GM12878 (cell line): ENCODE measurements around the gene ASB6. TPM values are rescaled to one million over a fixed set of nuclear protein-coding genes. Genes with fewer than 3 reads are reported as not detected.

Experiments
- ATAC-seq: fragments of 200-7000 bp; cut with Tn5 transposase; 3 replicates; pipeline ENCODE4 v1.9.1; 2020; ENCODE audit warnings: mild to moderate bottlenecking, moderate library complexity
- BruUV-seq: library from RNA; stranded (reverse); fragments of 400-500 nt; replicated peaks from 2 replicates; lab custom pipeline; 2021; lab: Mats Ljungman, UMichigan
- CTCF ChIA-PET: fragments of 300-600 bp; sonication (Branson Sonifier 250); formaldehyde crosslinking; extraction: SDS; loops from one replicate; lab custom pipeline; 2021; ENCODE audit warnings: inconsistent platforms; lab: Yijun Ruan, JAX
- POLR2A ChIA-PET: fragments of 350-600 bp; formaldehyde crosslinking; extraction: SDS; loops from one replicate; lab custom pipeline; 2021; ENCODE audit warnings: inconsistent platforms; lab: Charles Lee
- RAD21 ChIA-PET: fragments of 300-600 bp; sonication (Branson Sonifier 250); formaldehyde crosslinking; loops from one replicate; lab custom pipeline; 2023; ENCODE audit warnings: antibody characterized with exemption; ENCODE audit not compliant: unreplicated experiment; lab: Charles Lee
- SMC1A ChIA-PET: fragments of 300-600 bp; sonication (Branson Sonifier 250); formaldehyde crosslinking; loops from one replicate; lab custom pipeline; 2023; ENCODE audit not compliant: unreplicated experiment, uncharacterized antibody; lab: Charles Lee
- DNase-seq: peaks from one replicate; pipeline ENCODE4 v3.0.0-alpha.2; 2011; ENCODE audit warnings: low read depth, low spot score
- FAIRE-seq: peaks from 3 replicates; lab custom pipeline; 2011; peaks lifted over from hg19 to GRCh38; lab: Jason Lieb, UNC
- H2AFZ ChIP-seq: 2 replicates; pipeline ENCODE4 v1.6.0; 2011; ENCODE audit warnings: low read depth, low read length, control low read depth; ENCODE audit not compliant: control insufficient read depth
- H3K27ac ChIP-seq: 2 replicates; pipeline ENCODE4 v1.5.1; 2011; ENCODE audit warnings: control low read depth; ENCODE audit not compliant: control insufficient read depth, insufficient read depth
- H3K27me3 ChIP-seq, 2 experiments: replicated peaks in 1 of 2; 2 replicates each; pipeline versions ENCODE4 v1.6.0 to v1.6.1; 2011; ENCODE audit warnings: low read length in 1 of 2; ENCODE audit not compliant: control insufficient read depth in 2 of 2, insufficient read depth in 2 of 2
- H3K36me3 ChIP-seq, 2 experiments: 2 replicates each; pipeline ENCODE4 v1.5.1; 2011; ENCODE audit warnings: low read length in 1 of 2; ENCODE audit not compliant: control insufficient read depth in 2 of 2, insufficient read depth in 2 of 2
- H3K4me1 ChIP-seq: 2 replicates; pipeline ENCODE4 v1.6.1; 2011; ENCODE audit warnings: mild to moderate bottlenecking, low read length, moderate library complexity, mixed read lengths; ENCODE audit not compliant: control insufficient read depth, insufficient read depth
- H3K4me2 ChIP-seq: 2 replicates; pipeline ENCODE4 v1.6.0; 2011; ENCODE audit warnings: control low read depth; ENCODE audit not compliant: control insufficient read depth, insufficient read depth
- H3K4me3 ChIP-seq: fragments of 200-600 bp; sonication (generic); 2 replicates; pipeline ENCODE4 v1.5.1; 2016
- H3K79me2 ChIP-seq: 2 replicates; pipeline ENCODE4 v1.6.0; 2011; ENCODE audit warnings: low read length; ENCODE audit not compliant: control insufficient read depth, insufficient read depth
- H3K9ac ChIP-seq: 2 replicates; pipeline ENCODE4 v1.8.0; 2011; ENCODE audit warnings: low read length, control low read depth, mixed read lengths; ENCODE audit not compliant: control insufficient read depth, insufficient read depth
- H3K9me3 ChIP-seq: replicated peaks from 3 replicates; pipeline ENCODE4 v1.5.1; 2011; ENCODE audit warnings: mild to moderate bottlenecking, low read length; ENCODE audit not compliant: control insufficient read depth, insufficient read depth
- H4K20me1 ChIP-seq: 2 replicates; pipeline ENCODE4 v1.6.0; 2011; ENCODE audit not compliant: control insufficient read depth, insufficient read depth
- ATF7 ChIP-seq: fragments of 450-650 bp; IDR thresholded peaks from 2 replicates; pipeline ENCODE4 v1.6.1; 2016; ENCODE audit warnings: low read depth, mild to moderate bottlenecking
- DPF2 ChIP-seq: fragments of 450-650 bp; IDR thresholded peaks from 2 replicates; pipeline ENCODE4 v1.6.1; 2017; ENCODE audit warnings: mild to moderate bottlenecking
- EP300 ChIP-seq, 2 experiments: fragments of 150-350 bp in 1 of 2; IDR thresholded peaks; 2 replicates each; pipeline ENCODE4 v1.6.1; 2011 to 2012; ENCODE audit warnings: low read depth in 2 of 2, low read length in 2 of 2, borderline replicate concordance in 1 of 2, improper control_type of control experiment in 1 of 2, inconsistent platforms in 1 of 2; ENCODE audit not compliant: control insufficient read depth in 1 of 2
- ESRRA ChIP-seq: IDR thresholded peaks from 2 replicates; pipeline ENCODE4 v1.6.1; 2012; ENCODE audit warnings: mild to moderate bottlenecking, low read length, improper control_type of control experiment
- GATAD2B ChIP-seq: fragments of 450-650 bp; conservative IDR thresholded peaks from 2 replicates; pipeline ENCODE4 v1.6.1; 2017; ENCODE audit warnings: low read depth, mild to moderate bottlenecking, moderate library complexity
- IKZF1 ChIP-seq: fragments of 450-650 bp; conservative IDR thresholded peaks from 2 replicates; pipeline ENCODE4 v1.6.1; 2017; ENCODE audit warnings: antibody characterized with exemption, mild to moderate bottlenecking
- MEF2A ChIP-seq: IDR thresholded peaks from 2 replicates; pipeline ENCODE4 v1.6.1; 2011; ENCODE audit warnings: low read depth, mild to moderate bottlenecking, low read length, moderate library complexity; ENCODE audit not compliant: insufficient read depth
- MTA3 ChIP-seq: IDR thresholded peaks from 2 replicates; pipeline ENCODE4 v1.6.1; 2012; ENCODE audit warnings: low read length, inconsistent platforms, borderline replicate concordance
- NFYB ChIP-seq: IDR thresholded peaks from 2 replicates; pipeline ENCODE4 v1.6.1; 2011; ENCODE audit warnings: low read depth, mild to moderate bottlenecking, low read length, improper control_type of control experiment, moderate library complexity; ENCODE audit not compliant: insufficient read depth
- NR2C2 ChIP-seq: IDR thresholded peaks from 2 replicates; pipeline ENCODE4 v1.6.1; 2011; ENCODE audit warnings: borderline replicate concordance, low read depth; ENCODE audit not compliant: control insufficient read depth, insufficient read length
- POLR2AphosphoS2 ChIP-seq: IDR thresholded peaks from 2 replicates; pipeline ENCODE4 v1.6.1; 2011; ENCODE audit warnings: low read depth, mild to moderate bottlenecking, low read length, improper control_type of control experiment, moderate library complexity
- RCOR1 ChIP-seq: conservative IDR thresholded peaks from 2 replicates; pipeline ENCODE4 v1.6.1; 2012; ENCODE audit warnings: low read depth, low read length, improper control_type of control experiment
- TARDBP ChIP-seq: IDR thresholded peaks from 2 replicates; pipeline ENCODE4 v1.6.1; 2016; ENCODE audit warnings: borderline replicate concordance
- TBL1XR1 ChIP-seq: IDR thresholded peaks from 2 replicates; pipeline ENCODE4 v1.6.1; 2012; ENCODE audit warnings: low read depth, low read length, improper control_type of control experiment
- ZNF622 ChIP-seq: fragments of 450-650 bp; IDR thresholded peaks from 2 replicates; pipeline ENCODE4 v1.6.1; 2017; ENCODE audit warnings: mild to moderate bottlenecking, inconsistent platforms
- WGBS: methylation state at CpG from one replicate; pipeline ENCODE4 v1.1.6; 2016; ENCODE audit warnings: low lambda C conversion rate; ENCODE audit not compliant: insufficient replicate concordance, insufficient coverage; ENCODE audit errors: missing lambda C conversion rate; 5-methylcytosine and 5-hydroxymethylcytosine counted together
- in situ Hi-C: fragments of 300-500 bp; cut with MboI; formaldehyde crosslinking; loops from 9 replicates; pipeline ENCODE4 v1.14.3; 2018; ENCODE audit warnings: mixed read lengths
- intact Hi-C: fragments of 100-400 bp; cut with micrococcal nuclease; formaldehyde crosslinking; loops from one replicate; pipeline ENCODE4 v1.14.2; 2022; ENCODE audit not compliant: unreplicated experiment
- polyA plus RNA-seq, 11 experiments: library from polyadenylated mRNA; depleted of rRNA in 4 of 11; unstranded in 6 of 11; stranded (reverse) in 5 of 11; fragments of >200 nt; fragmentation: Nextera tagmentation in 4 of 11; fragmentation: Illumina TruSeq in 1 of 11; extraction: Ambion mirVana in 4 of 11; extraction: Trizol in 1 of 11; gene quantifications; 1 replicate in 1 of 11; 2 replicates in 10 of 11; pipeline versions ENCODE4 v1.2.1 to v1.2.3, GENCODE V29; 2011 to 2016; ENCODE audit warnings: inconsistent platforms in 2 of 11, missing spikeins in 2 of 11, low read depth in 1 of 11
- total RNA-seq, 4 experiments: library from RNA; depleted of rRNA in 3 of 4; stranded (reverse); fragments of >200 nt in 3 of 4; fragmentation: Illumina TruSeq in 1 of 4; extraction: Trizol in 1 of 4; gene quantifications; 2 replicates each; pipeline versions ENCODE4 v1.2.1 to v1.2.3, GENCODE V29; 2013 to 2021
- TF ChIP-seq, protein P1 (sequence below): fragments of 450-650 bp; conservative IDR thresholded peaks from 2 replicates; pipeline ENCODE4 v1.6.1; 2017; ENCODE audit warnings: mild to moderate bottlenecking, moderate library complexity

ASB6 gene
- total and polyA plus RNA-seq, 10 of the 15 experiments (the other 5 are each of a cell fraction or from before 2014, with no cell fraction given) = 0.80 to 18.2 (median 9.9) TPM

DNA sequence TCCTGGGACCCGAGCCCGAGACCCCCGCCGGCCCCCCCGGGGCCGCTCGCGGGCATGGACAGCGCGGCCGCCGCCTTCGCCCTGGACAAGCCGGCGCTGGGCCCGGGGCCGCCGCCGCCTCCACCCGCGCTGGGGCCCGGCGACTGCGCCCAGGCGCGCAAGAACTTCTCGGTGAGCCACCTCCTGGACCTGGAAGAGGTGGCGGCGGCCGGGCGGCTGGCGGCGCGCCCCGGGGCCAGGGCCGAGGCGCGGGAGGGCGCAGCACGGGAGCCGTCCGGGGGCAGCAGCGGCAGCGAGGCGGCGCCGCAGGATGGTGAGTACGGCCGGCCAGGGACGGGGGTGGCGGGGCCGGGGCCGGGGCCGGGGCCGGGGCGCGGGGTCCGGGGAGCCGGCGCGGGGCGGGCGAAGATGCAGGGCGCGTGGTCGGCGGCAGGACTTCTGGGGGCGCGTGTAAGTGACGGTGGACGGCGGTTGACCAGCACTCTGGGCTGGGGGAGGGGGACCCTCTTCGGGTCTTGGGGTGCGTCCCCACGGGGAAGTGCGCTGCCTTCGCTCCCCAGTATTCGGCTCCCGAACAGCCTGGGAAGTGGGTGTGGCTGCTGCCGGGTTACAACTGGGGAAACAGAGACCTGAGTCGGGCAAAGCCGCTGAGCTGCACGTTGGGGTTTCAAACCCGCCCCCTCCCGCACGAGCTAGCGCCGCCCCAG, 24.0 kb upstream of the ASB6 start:
- no peak overlapping the region for H3K9ac ChIP-seq
- RAD21 ChIA-PET = no interaction called here
- in situ Hi-C loops = no loop called here
- H3K9me3 ChIP-seq = no peaks in the 10 kb centered on the region
- no peaks in the 10 kb centered on the region for H3K79me2 ChIP-seq
- TF ChIP-seq NFYB = no peak
- TF ChIP-seq TARDBP = no peak
- no peak for TF ChIP-seq TBL1XR1
- TF ChIP-seq POLR2AphosphoS2 = no peak
- TF ChIP-seq, protein P1, sequence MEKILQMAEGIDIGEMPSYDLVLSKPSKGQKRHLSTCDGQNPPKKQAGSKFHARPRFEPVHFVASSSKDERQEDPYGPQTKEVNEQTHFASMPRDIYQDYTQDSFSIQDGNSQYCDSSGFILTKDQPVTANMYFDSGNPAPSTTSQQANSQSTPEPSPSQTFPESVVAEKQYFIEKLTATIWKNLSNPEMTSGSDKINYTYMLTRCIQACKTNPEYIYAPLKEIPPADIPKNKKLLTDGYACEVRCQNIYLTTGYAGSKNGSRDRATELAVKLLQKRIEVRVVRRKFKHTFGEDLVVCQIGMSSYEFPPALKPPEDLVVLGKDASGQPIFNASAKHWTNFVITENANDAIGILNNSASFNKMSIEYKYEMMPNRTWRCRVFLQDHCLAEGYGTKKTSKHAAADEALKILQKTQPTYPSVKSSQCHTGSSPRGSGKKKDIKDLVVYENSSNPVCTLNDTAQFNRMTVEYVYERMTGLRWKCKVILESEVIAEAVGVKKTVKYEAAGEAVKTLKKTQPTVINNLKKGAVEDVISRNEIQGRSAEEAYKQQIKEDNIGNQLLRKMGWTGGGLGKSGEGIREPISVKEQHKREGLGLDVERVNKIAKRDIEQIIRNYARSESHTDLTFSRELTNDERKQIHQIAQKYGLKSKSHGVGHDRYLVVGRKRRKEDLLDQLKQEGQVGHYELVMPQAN = no peak
- TF ChIP-seq MEF2A = no peak
- TF ChIP-seq ATF7 = no peak
- no peak for TF ChIP-seq IKZF1
- no peak for TF ChIP-seq EP300 (IDR thresholded peaks at IDR 0.05; ENCODE audit: borderline replicate concordance in 1 of 2, control insufficient read depth in 1 of 2, low read depth in 2 of 2, low read length in 2 of 2)
- TF ChIP-seq MTA3 = no peak
- no peak for TF ChIP-seq DPF2
- TF ChIP-seq ESRRA = no peak
- no peak for TF ChIP-seq GATAD2B
- TF ChIP-seq RCOR1 = no peak
- TF ChIP-seq NR2C2 = no peak
- TF ChIP-seq ZNF622 = no peak
- CTCF ChIA-PET = no interaction called here
- DNase-seq (no peak), FAIRE-seq (no peak), ATAC-seq (no peak)
- no peak overlapping the region for H3K27ac ChIP-seq
- WGBS = 43% methylated on average over 43 of the region's 88 CpGs
- no peak overlapping the region for H3K4me3 ChIP-seq
- H3K36me3 ChIP-seq = no peaks in the 10 kb centered on the region
- intact Hi-C loops = no loop called here
- SMC1A ChIA-PET = no interaction called here
- H2AFZ ChIP-seq = no peak overlapping the region
- POLR2A ChIA-PET = no interaction called here
- H4K20me1 ChIP-seq = no peaks in the 10 kb centered on the region
- H3K4me1 ChIP-seq = no peaks in the 10 kb centered on the region
- H3K27me3 ChIP-seq = no peaks in the 10 kb centered on the region; a peak in 2 of 4 replicates
- H3K4me2 ChIP-seq = no peak overlapping the region
- no TSS peak for BruUV-seq
